Uterus (tissue), 4 donors: ENCODE results near the gene KNL1. TPM values are rescaled to one million over a fixed set of nuclear protein-coding genes. Genes with fewer than 3 reads are reported as not detected.

ENCODE experiments used
- DNase-seq, 2 donors: peaks; one replicate each; pipeline ENCODE4 v3.0.0-alpha.2; 2019 to 2020
- H3K27ac ChIP-seq, 2 donors: fragments of 200-600 bp; sonication (generic); 1 replicate in 1 of 2; 2 replicates in 1 of 2; pipeline ENCODE4 v1.5.1; 2016 to 2018
- H3K27me3 ChIP-seq, 2 donors: fragments of 200-600 bp; sonication (generic); one replicate each; pipeline ENCODE4 v1.5.1; 2018 to 2019; ENCODE audit warnings: control low read depth in 1 of 2
- H3K36me3 ChIP-seq, 2 donors: fragments of 200-600 bp; sonication (generic); one replicate each; pipeline ENCODE4 v1.5.1; 2019; ENCODE audit warnings: control low read depth in 1 of 2
- H3K4me1 ChIP-seq, 2 donors: fragments of 200-600 bp; sonication (generic); one replicate each; pipeline ENCODE4 v1.5.1; 2018 to 2019; ENCODE audit warnings: control low read depth in 1 of 2
- H3K4me3 ChIP-seq, 2 donors: fragments of 200-600 bp; sonication (generic); 1 replicate in 1 of 2; 2 replicates in 1 of 2; pipeline ENCODE4 v1.5.1; 2018 to 2019; ENCODE audit warnings: mild to moderate bottlenecking in 1 of 2
- H3K9me3 ChIP-seq, 2 donors: fragments of 200-600 bp; sonication (generic); one replicate each; pipeline ENCODE4 v1.5.1; 2019; ENCODE audit warnings: control low read depth in 1 of 2
- POLR2A ChIP-seq, 2 donors: fragments of 450-650 bp; IDR thresholded peaks; one replicate each; pipeline ENCODE4 v1.6.1; 2016; ENCODE audit warnings: antibody characterized with exemption in 2 of 2, mild to moderate bottlenecking in 1 of 2, moderate library complexity in 1 of 2
- intact Hi-C: fragments of 100-400 bp; cut with DNase I; formaldehyde crosslinking; loops from one replicate; pipeline ENCODE4 v1.15.1; 2023; ENCODE audit warnings: low total_unique reads
- total RNA-seq, 4 donors: library from RNA; depleted of rRNA in 3 of 4; stranded (reverse); fragments of >200 nt in 3 of 4; gene quantifications; one replicate each; pipeline versions ENCODE4 v1.1.0 to v1.2.4, GENCODE V29; 2014 to 2023
- TF ChIP-seq, protein P1 (sequence below), 4 experiments: fragments of 200-600 bp in 2 of 4; fragments of 450-650 bp in 2 of 4; sonication (generic) in 2 of 4; IDR thresholded peaks; one replicate each; pipeline ENCODE4 v1.5.1; 2016 to 2019; ENCODE audit warnings: antibody characterized with exemption in 4 of 4, mild to moderate bottlenecking in 2 of 4, moderate library complexity in 1 of 4
- donor health status: DM: yes; HTN: yes; CAD: no.

The KNL1 gene
- total RNA-seq, 4 donors from 2014 or later: 0.26 to 33.5 (median 0.55) TPM; not detected in 1

DNA sequence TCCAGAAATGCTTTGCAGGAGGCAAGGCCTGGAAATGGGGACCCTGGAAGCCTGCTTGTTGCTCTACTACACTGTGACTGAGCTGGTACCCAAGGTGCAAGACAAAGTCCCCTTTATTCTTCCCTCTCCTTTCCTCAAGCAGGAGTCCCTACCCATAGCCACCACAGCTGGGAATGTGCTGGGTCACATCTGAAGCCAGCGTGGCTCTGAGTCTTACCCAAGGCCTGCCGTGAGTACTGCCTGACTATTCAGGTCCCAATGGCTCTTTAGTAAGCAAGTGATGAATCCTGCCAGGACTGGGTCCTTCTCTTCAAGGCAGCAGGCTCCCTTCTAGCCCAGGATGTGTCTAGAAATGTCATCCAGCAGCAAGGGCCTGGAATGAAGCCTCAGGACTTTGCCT, 91.3 kb downstream of the KNL1 start:
- intact Hi-C loops: no loop called here
- DNase-seq: no peak
- TF ChIP-seq, protein P1, sequence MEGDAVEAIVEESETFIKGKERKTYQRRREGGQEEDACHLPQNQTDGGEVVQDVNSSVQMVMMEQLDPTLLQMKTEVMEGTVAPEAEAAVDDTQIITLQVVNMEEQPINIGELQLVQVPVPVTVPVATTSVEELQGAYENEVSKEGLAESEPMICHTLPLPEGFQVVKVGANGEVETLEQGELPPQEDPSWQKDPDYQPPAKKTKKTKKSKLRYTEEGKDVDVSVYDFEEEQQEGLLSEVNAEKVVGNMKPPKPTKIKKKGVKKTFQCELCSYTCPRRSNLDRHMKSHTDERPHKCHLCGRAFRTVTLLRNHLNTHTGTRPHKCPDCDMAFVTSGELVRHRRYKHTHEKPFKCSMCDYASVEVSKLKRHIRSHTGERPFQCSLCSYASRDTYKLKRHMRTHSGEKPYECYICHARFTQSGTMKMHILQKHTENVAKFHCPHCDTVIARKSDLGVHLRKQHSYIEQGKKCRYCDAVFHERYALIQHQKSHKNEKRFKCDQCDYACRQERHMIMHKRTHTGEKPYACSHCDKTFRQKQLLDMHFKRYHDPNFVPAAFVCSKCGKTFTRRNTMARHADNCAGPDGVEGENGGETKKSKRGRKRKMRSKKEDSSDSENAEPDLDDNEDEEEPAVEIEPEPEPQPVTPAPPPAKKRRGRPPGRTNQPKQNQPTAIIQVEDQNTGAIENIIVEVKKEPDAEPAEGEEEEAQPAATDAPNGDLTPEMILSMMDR (IDR thresholded peaks at IDR 0.05): no peak
- TF ChIP-seq POLR2A (IDR thresholded peaks at IDR 0.05): no peak
- no peak overlapping the region for H3K27ac ChIP-seq
- no peaks in the 10 kb centered on the region for H3K4me1 ChIP-seq
- H3K4me3 ChIP-seq: no peak overlapping the region
- no peaks in the 10 kb centered on the region for H3K36me3 ChIP-seq
- no peaks in the 10 kb centered on the region for H3K9me3 ChIP-seq
- H3K27me3 ChIP-seq: no peaks in the 10 kb centered on the region

DNA sequence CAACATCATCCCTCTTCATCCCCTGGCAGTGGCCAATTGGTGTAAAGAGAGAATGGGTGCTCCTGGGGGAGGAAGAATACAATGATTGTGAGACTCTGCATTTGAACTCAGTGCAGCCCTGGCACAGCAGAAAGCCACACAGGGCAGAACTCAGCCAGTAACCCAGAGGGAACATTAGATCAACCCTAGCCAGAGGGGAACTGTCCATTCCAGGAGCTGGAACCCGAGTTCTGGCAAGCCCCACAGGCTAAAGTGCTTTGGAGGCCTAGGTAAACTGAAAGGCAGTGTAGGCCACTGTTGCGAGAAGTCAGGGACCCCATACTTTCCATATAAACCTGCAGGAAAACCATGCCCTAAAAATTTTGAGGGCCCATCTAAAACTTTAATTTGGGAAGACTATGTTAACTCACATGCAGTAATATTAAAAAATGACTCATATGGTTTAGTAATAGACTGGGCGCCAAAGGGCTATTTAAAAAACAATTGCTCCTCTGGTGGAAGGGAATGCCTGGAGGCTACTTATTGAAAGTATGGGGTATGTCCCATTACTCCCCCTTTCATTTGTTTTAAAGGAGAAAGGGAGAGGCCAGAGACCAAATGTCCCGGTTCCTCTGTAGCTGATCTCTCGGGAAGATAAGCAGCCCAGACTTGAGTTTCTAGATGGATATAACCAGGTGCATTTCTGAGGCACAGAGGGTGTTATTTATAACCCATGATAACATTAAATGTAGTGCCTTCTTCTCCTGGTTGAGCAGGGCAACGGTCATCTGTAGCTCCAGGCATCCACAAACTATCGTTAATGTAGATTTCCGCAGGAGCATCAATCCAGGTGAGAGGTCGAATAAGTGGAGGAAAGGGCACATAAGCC, 95.1 kb downstream of the KNL1 start:
- DNase-seq: no peak
- H3K27me3 ChIP-seq: no peaks in the 10 kb centered on the region
- H3K4me3 ChIP-seq: no peak overlapping the region
- H3K27ac ChIP-seq: no peak overlapping the region
- peaks cover 0 to 6% of the 10 kb centered on the region in 2 donors for H3K4me1 ChIP-seq
- TF ChIP-seq, protein P1 (IDR thresholded peaks at IDR 0.05): no peak
- no peak for TF ChIP-seq POLR2A (IDR thresholded peaks at IDR 0.05)
- no peaks in the 10 kb centered on the region for H3K9me3 ChIP-seq
- no peaks in the 10 kb centered on the region for H3K36me3 ChIP-seq
- intact Hi-C loops: no loop called here

DNA sequence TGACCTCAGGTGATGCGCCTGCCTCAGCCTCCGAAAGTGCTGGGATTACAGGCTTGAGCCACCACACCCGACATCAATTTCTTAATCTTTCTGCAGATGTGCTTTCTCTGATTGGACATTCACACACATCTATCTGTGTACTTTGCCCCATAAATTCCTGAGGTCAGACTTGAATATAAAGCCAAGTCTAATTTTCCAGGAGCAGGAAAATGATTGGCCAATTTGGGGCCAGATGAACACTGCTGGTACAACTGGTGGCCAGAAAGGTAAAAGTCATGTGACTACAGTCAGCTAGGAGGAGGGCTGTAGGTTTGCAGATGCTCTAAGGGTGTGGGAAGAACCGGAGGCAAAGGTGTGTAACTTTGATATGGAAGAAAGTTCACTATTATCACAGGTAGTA, 97.7 kb downstream of the KNL1 start:
- H3K36me3 ChIP-seq: no peaks in the 10 kb centered on the region
- H3K27ac ChIP-seq: no peak overlapping the region
- H3K27me3 ChIP-seq: no peaks in the 10 kb centered on the region
- intact Hi-C loops: no loop called here
- H3K4me1 ChIP-seq: peaks cover 0 to 6% of the 10 kb centered on the region in 2 donors
- TF ChIP-seq, protein P1 (IDR thresholded peaks at IDR 0.05): no peak
- no peak for TF ChIP-seq POLR2A (IDR thresholded peaks at IDR 0.05)
- H3K4me3 ChIP-seq: no peak overlapping the region
- H3K9me3 ChIP-seq: no peaks in the 10 kb centered on the region
- no peak for DNase-seq

DNA sequence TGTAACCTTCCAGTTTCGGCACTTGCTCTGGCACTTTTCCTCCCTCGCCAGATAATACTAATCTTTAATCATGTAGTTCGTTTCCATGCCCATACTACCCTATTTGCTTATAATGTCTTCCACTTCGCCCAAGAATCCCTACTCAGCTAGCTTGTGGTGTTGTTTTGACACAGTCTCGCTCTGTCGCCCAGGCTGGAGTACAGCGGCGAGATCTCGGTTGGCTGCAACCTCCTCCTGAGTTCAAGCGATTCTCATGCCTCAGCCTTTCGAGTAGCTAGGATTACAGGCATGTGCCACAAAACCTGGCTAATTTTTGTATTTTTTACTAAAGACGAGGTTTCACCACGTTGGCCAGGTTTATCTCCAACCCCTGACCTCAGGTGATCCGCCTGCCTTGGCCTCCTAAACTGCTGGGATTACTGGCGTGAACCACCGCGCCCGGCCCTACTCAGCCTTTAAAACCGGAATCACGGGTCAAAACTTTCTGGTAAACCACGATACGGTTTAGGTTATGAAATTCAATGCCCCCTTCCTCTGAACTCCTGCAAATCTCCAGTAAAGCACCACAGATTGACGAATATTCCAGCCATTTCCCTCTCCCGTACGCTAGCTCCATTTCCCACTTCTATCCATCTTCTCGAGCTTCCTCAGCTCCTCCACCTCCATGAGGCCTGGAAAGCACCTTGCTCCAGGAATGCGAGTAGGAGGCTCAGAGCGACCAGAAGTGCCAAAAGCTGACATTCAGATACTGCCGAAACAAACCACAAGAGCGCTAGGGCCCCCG, 100.0 kb downstream of the KNL1 start:
- H3K4me3 ChIP-seq: peak overlapping the region; percentile 74 to 99
- no peaks in the 10 kb centered on the region for H3K27me3 ChIP-seq
- H3K4me1 ChIP-seq: peaks cover 0 to 6% of the 10 kb centered on the region in 2 donors
- TF ChIP-seq POLR2A (IDR thresholded peaks at IDR 0.05): no peak
- TF ChIP-seq, protein P1 (IDR thresholded peaks at IDR 0.05): no peak
- no peaks in the 10 kb centered on the region for H3K36me3 ChIP-seq
- no peaks in the 10 kb centered on the region for H3K9me3 ChIP-seq
- DNase-seq: no peak
- peak overlapping the region; percentile 98 to 100 for H3K27ac ChIP-seq
- intact Hi-C loops: no loop called here
